B cell (primary cell): ENCODE results near the gene MARK4. TPM values are rescaled to one million over a fixed set of nuclear protein-coding genes. Genes with fewer than 3 reads are reported as not detected.

Experiments used
- ATAC-seq: fragments of 200-7000 bp; cut with Tn5 transposase; one replicate; pipeline ENCODE4 v1.10.0; 2021; ENCODE audit warnings: low read depth, mild to moderate bottlenecking, moderate number of reproducible peaks, moderate library complexity
- CTCF ChIA-PET: fragments of 350-600 bp; sonication (Branson Sonifier 250); formaldehyde crosslinking; loops from one replicate; lab custom pipeline; 2021; ENCODE audit warnings: antibody characterized with exemption, inconsistent platforms; lab: Charles Lee
- POLR2A ChIA-PET: fragments of 350-600 bp; sonication (Branson Sonifier 250); formaldehyde crosslinking; loops from one replicate; lab custom pipeline; 2021; ENCODE audit warnings: antibody characterized with exemption; lab: Charles Lee
- DNase-seq: peaks from one replicate; pipeline ENCODE4 v3.0.0; 2013
- H2AFZ ChIP-seq: 2 replicates; pipeline ENCODE4 v1.6.1; 2012; ENCODE audit warnings: mild to moderate bottlenecking, low read depth, low read length; ENCODE audit not compliant: insufficient read depth, poor library complexity, severe bottlenecking
- H3K27ac ChIP-seq, 2 donors: 1 replicate in 1 of 2; 2 replicates in 1 of 2; pipeline ENCODE4 v1.5.1; 2012 to 2013; ENCODE audit warnings: low read length in 2 of 2, mild to moderate bottlenecking in 2 of 2, moderate library complexity in 1 of 2
- H3K27me3 ChIP-seq, 4 experiments: fragments of 200-600 bp in 1 of 4; sonication (generic) in 1 of 4; replicated peaks in 1 of 4; 1 replicate in 2 of 4; 2 replicates in 2 of 4; pipeline versions ENCODE4 v1.6.1 to v1.7.0; 2013 to 2016; ENCODE audit warnings: low read length in 3 of 4, mild to moderate bottlenecking in 2 of 4, mixed read lengths in 1 of 4, moderate library complexity in 1 of 4; ENCODE audit not compliant: insufficient read depth in 4 of 4, control insufficient read depth in 3 of 4; ENCODE audit errors: control extremely low read depth in 1 of 4
- H3K36me3 ChIP-seq, 2 experiments: replicated peaks in 1 of 2; 1 replicate in 1 of 2; 2 replicates in 1 of 2; pipeline versions ENCODE4 v1.6.1 to v1.7.1; 2013; ENCODE audit warnings: low read length in 1 of 2; ENCODE audit not compliant: insufficient read depth in 2 of 2, control insufficient read depth in 1 of 2; ENCODE audit errors: control extremely low read depth in 1 of 2, extremely low read depth in 1 of 2
- H3K4me1 ChIP-seq, 2 donors: fragments of 200-600 bp in 1 of 2; sonication (generic) in 1 of 2; 1 replicate in 1 of 2; 2 replicates in 1 of 2; pipeline versions ENCODE4 v1.5.1 to v1.6.1; 2013 to 2017; ENCODE audit warnings: low read length in 2 of 2; ENCODE audit not compliant: control insufficient read depth in 2 of 2, insufficient read depth in 2 of 2
- H3K4me2 ChIP-seq: replicated peaks from 2 replicates; pipeline ENCODE3; 2012; ENCODE audit warnings: mild to moderate bottlenecking, low read depth, low read length; ENCODE audit not compliant: poor library complexity, severe bottlenecking
- H3K4me3 ChIP-seq, 5 experiments: fragments of 200-600 bp in 1 of 5; sonication (generic) in 1 of 5; 1 replicate in 3 of 5; 2 replicates in 2 of 5; pipeline versions ENCODE4 v1.5.1 to v1.7.0; 2011 to 2016; ENCODE audit warnings: low read length in 4 of 5, mild to moderate bottlenecking in 4 of 5, low read depth in 2 of 5, control low read depth in 1 of 5, moderate library complexity in 1 of 5; ENCODE audit not compliant: insufficient read depth in 1 of 5; ENCODE audit errors: control extremely low read depth in 1 of 5, extremely low read depth in 1 of 5
- H3K79me2 ChIP-seq: fragments of 200-600 bp; sonication (generic); one replicate; pipeline ENCODE4 v1.6.0; 2016; ENCODE audit warnings: low read length; ENCODE audit not compliant: control insufficient read depth, insufficient read depth
- H3K9ac ChIP-seq: fragments of 200-600 bp; sonication (generic); 2 replicates; pipeline ENCODE4 v1.6.1; 2017; ENCODE audit warnings: mild to moderate bottlenecking, low read length, moderate library complexity
- H3K9me3 ChIP-seq, 3 donors: one replicate each; pipeline versions ENCODE4 v1.6.1 to v1.7.1; 2013; ENCODE audit warnings: low read length in 2 of 3; ENCODE audit not compliant: control insufficient read depth in 2 of 3, insufficient read depth in 1 of 3; ENCODE audit errors: control extremely low read depth in 1 of 3
- H4K20me1 ChIP-seq: 2 replicates; pipeline ENCODE4 v1.6.0; 2012; ENCODE audit warnings: mild to moderate bottlenecking, low read length; ENCODE audit not compliant: insufficient read depth, control insufficient read depth, poor library complexity, severe bottlenecking
- H3K27ac Mint-ChIP-seq: one replicate; pipeline ENCODE4 v1.8.0; 2021; ENCODE audit warnings: mixed read lengths
- H3K27me3 Mint-ChIP-seq: one replicate; pipeline ENCODE4 v1.8.0; 2021; ENCODE audit warnings: mixed read lengths
- H3K4me1 Mint-ChIP-seq: one replicate; pipeline ENCODE4 v1.8.0; 2021; ENCODE audit warnings: mixed read lengths
- H3K4me3 Mint-ChIP-seq: one replicate; pipeline ENCODE4 v1.8.0; 2021; ENCODE audit warnings: mixed read lengths
- H3K9me3 Mint-ChIP-seq: one replicate; pipeline ENCODE4 v1.8.0; 2022; ENCODE audit warnings: mixed read lengths; ENCODE audit not compliant: insufficient read depth
- EZH2 ChIP-seq: IDR thresholded peaks from 2 replicates; pipeline ENCODE4 v1.6.1; 2012; ENCODE audit warnings: borderline replicate concordance, low read depth, mild to moderate bottlenecking, moderate library complexity, low read length; ENCODE audit not compliant: insufficient read depth, poor library complexity, severe bottlenecking
- WGBS: methylation state at CpG from one replicate; pipeline ENCODE4 v1.1.5; 2013; ENCODE audit warnings: missing lambda C conversion rate; ENCODE audit not compliant: insufficient coverage; 5-methylcytosine and 5-hydroxymethylcytosine counted together
- intact Hi-C: fragments of 100-400 bp; cut with micrococcal nuclease; formaldehyde crosslinking; loops from one replicate; pipeline ENCODE4 v1.10.0; 2022
- polyA plus RNA-seq: library from polyadenylated mRNA; depleted of rRNA; stranded (reverse); fragments of >200 nt; gene quantifications from 2 replicates; pipeline ENCODE4 v1.2.3, GENCODE V29; 2012
- total RNA-seq, 2 donors: library from RNA; stranded (reverse); fragments of 120-200 nt in 1 of 2; gene quantifications; 1 replicate in 1 of 2; 2 replicates in 1 of 2; pipeline versions ENCODE4 v1.2.3 to v1.2.4, GENCODE V29; 2013 to 2022
- TF ChIP-seq, protein P1 (sequence below): fragments of 200-600 bp; IDR thresholded peaks from one replicate; pipeline ENCODE4 v1.8.0; 2022; ENCODE audit warnings: antibody characterized with exemption, mild to moderate bottlenecking

MARK4 gene
- total and polyA plus RNA-seq, 2 donors (not counting 1 experiment from before 2014, with no cell fraction given), result 13.5 to 36.2 TPM

DNA sequence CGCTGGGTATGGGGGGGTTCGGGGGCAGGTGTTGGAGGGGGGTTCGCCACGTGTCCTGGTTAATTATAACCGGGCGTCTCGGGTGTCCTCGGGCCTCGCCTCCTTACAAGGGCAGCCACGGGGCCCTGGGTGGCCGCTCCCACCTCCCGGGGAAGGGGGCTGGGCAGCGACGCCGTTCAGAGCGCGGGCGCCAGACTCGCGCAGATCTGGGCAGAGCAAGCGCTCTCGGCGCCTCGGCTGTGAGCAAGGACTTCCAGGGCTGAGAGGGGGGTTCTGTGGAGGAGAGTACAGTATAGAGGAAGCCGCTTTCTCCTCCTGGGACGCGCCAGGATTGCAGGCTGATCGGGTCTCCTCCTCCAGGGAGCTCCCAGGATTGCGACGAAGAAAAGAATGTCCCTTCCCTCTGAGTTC, 72.6 kb downstream of the MARK4 start:
- no peak for TF ChIP-seq EZH2
- TF ChIP-seq, protein P1, sequence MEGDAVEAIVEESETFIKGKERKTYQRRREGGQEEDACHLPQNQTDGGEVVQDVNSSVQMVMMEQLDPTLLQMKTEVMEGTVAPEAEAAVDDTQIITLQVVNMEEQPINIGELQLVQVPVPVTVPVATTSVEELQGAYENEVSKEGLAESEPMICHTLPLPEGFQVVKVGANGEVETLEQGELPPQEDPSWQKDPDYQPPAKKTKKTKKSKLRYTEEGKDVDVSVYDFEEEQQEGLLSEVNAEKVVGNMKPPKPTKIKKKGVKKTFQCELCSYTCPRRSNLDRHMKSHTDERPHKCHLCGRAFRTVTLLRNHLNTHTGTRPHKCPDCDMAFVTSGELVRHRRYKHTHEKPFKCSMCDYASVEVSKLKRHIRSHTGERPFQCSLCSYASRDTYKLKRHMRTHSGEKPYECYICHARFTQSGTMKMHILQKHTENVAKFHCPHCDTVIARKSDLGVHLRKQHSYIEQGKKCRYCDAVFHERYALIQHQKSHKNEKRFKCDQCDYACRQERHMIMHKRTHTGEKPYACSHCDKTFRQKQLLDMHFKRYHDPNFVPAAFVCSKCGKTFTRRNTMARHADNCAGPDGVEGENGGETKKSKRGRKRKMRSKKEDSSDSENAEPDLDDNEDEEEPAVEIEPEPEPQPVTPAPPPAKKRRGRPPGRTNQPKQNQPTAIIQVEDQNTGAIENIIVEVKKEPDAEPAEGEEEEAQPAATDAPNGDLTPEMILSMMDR, result no peak
- POLR2A ChIA-PET, result no interaction called here

DNA sequence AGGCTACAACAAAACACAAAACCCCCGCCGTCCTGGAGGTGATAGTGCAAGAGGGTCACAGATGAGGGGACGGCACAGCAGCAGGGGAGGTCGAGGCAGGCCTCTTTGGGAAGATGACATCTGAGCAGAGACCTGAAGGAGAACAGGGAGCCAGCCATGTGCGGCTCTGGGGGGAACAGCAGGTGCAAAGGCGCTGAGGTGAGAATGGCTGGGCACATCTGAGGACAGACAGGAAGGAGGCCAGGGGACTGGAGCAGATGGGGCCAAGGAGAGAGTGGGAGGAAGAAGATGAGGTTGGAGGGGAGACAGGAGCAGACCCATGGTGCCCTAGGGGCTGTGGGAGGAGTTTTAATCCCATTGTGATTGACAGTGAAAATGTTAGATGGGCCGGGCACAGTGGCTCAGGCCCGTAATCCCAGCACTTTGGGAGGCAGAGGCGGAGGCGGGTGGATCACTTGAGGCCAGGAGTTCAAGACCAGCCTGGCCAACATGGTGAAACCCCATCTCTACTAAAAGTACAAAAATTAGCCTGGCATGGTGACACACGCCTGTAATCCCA, 73.4 kb downstream of the MARK4 start:
- Histone ChIP-seq H4K20me1 (no peaks in the 10 kb centered on the region), H2AFZ (no peak overlapping the region), H3K27ac (no peak overlapping the region), H3K9me3 (peaks cover 0 to 5% (median 0%) of the 10 kb centered on the region in 3 donors), H3K27me3 (peaks cover 0 to 31% (median 10%) of the 10 kb centered on the region in 4 experiments), H3K36me3 (no peaks in the 10 kb centered on the region), H3K4me3 (no peak overlapping the region), H3K4me1 (peaks cover 0 to 4% of the 10 kb centered on the region in 2 donors), H3K79me2 (no peaks in the 10 kb centered on the region), H3K4me2 (no peak overlapping the region), H3K9ac (no peak overlapping the region)
- peaks cover 26% of the 10 kb centered on the region for H3K27me3 Mint-ChIP-seq
- intact Hi-C loops, result no loop called here
- POLR2A ChIA-PET, result no interaction called here
- DNase-seq (no peak), ATAC-seq (no peak)
- TF ChIP-seq EZH2, result no peak
- TF ChIP-seq, protein P1, result no peak
- H3K4me3 Mint-ChIP-seq, result no peak overlapping the region
- no peaks in the 10 kb centered on the region for H3K9me3 Mint-ChIP-seq
- CTCF ChIA-PET, result no interaction called here
- H3K4me1 Mint-ChIP-seq, result peaks cover 2% of the 10 kb centered on the region
- 73% methylated on average over 10 of the region's 11 CpGs for WGBS
- H3K27ac Mint-ChIP-seq, result no peak overlapping the region

More for the DNA sequence above, 72.6 kb downstream of the MARK4 start:
- Histone ChIP-seq H3K27ac (no peak overlapping the region), H3K9me3 (peaks cover 0 to 5% (median 0%) of the 10 kb centered on the region in 3 donors), H3K4me2 (no peak overlapping the region), H3K9ac (no peak overlapping the region), H4K20me1 (no peaks in the 10 kb centered on the region), H3K27me3 (peaks cover 0 to 31% (median 10%) of the 10 kb centered on the region in 4 experiments), H3K36me3 (no peaks in the 10 kb centered on the region), H3K79me2 (no peaks in the 10 kb centered on the region), H3K4me1 (peaks cover 0 to 4% of the 10 kb centered on the region in 2 donors), H3K4me3 (no peak overlapping the region), H2AFZ (peak overlapping the region; percentile 10)
- CTCF ChIA-PET, result no interaction called here
- Mint-ChIP-seq H3K27ac (no peak overlapping the region), H3K4me1 (peaks cover 2% of the 10 kb centered on the region), H3K4me3 (no peak overlapping the region), H3K27me3 (peaks cover 26% of the 10 kb centered on the region), H3K9me3 (no peaks in the 10 kb centered on the region)
- DNase-seq (no peak), ATAC-seq (no peak)
- 2% methylated on average over 24 of the region's 30 CpGs for WGBS
- intact Hi-C loops, result no loop called here
